HG03097 (cell line): ENCODE data around the gene EI24.

Source experiments
- ATAC-seq: cut with Tn5 transposase; IDR thresholded peaks from one replicate; pipeline ENCODE4 v1.9.1; 2021; ENCODE audit not compliant: unreplicated experiment, low FRiP score

Gene EI24

DNA sequence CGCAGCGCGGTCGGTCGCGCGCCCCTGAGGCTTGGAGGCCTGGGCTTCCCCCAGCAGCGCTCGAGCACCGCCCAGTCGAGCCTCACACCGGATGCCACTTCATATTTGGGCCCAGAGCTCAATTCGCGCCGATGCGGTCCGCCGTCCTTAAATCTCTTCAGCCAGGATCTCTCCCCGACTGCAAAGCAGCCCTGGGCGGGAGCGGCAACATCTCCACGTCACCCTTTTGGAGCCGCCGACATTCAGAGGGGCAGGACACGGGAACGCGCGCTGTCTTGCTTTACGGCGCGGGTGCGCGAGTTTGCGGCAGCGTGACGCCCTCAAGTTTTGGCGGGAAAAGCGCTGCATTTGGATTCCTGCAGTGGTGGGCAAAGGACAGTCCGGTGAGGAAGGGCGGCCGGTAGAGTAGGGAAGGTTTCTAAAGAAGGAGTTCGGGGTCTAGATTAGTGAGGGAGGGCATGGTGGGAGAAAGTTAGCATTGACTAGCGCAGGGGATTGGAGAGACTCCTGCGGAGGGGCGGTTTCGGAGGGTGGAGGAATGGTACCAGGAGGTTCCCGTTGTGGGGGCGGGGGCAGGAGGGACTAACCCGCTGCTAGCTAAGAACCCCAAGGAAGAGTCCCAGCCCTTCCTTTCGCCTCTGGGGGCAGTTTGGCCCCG is 56.5 kb downstream of the EI24 start:
- ATAC-seq, result peak; percentile 86

GRCh38 chr11:125626288-125626950 is 57.1 kb downstream of the EI24 start:
- peak; percentile 35 for ATAC-seq

- ATAC-seq, result no peak
Measured at GRCh38 chr11:125627236-125627910, 58.1 kb downstream of the EI24 start.
